NCI-H1092 treated with DMSO at 0.1 percent for 48 hours (cell line): ENCODE measurements around the gene KCNK6.
"Not testable (repeated sequence)": the region's sequence is repeated elsewhere in the genome, so short reads cannot be mapped to it uniquely, and the experiment has no call there.

Experiments
- DNase-seq: peaks from one replicate; lab custom pipeline; 2025; lab: John Stamatoyannopoulos, UW

Gene KCNK6

DNA sequence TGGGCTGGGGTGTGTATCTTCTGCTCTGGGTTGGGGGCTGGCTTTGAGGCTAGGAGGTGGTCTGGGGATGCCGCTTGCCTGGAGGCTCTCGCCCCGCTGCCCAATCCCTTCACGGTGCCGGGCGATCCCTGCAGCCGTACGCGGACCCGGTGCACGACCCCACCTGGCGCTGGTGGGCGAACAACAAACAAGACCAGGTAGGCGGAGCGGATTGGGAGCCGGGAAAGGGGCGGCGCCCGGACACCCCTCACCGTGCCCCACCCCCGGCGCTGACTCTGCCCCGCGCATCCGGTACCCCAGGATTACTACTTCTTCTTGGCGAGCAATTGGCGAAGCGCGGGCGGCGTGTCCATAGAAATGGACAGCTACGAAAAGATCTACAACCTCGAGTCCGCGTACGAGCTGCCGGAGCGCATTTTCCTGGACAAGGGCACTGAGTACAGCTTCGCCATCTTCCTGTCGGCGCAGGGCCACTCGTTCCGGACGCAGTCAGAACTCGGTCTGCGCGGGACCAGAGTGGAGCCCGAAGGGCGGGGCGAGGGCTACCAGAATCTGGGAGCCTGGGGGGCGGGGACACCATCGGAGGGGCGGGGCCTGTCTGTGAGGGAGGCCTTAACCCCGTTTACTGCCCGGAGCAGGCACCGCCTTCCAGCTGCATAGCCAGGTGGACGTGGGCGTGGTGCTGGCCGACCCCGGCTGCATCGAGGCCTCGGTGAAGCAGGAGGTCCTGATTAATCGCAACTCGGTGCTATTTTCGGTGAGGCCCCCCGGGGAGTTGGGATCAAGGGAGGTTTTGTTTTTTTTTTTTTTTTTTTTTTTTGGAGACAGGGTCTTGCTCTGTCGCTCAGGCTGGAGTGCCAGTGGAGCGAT, 42.7 kb downstream of the KCNK6 start:
- no peak for DNase-seq

DNA sequence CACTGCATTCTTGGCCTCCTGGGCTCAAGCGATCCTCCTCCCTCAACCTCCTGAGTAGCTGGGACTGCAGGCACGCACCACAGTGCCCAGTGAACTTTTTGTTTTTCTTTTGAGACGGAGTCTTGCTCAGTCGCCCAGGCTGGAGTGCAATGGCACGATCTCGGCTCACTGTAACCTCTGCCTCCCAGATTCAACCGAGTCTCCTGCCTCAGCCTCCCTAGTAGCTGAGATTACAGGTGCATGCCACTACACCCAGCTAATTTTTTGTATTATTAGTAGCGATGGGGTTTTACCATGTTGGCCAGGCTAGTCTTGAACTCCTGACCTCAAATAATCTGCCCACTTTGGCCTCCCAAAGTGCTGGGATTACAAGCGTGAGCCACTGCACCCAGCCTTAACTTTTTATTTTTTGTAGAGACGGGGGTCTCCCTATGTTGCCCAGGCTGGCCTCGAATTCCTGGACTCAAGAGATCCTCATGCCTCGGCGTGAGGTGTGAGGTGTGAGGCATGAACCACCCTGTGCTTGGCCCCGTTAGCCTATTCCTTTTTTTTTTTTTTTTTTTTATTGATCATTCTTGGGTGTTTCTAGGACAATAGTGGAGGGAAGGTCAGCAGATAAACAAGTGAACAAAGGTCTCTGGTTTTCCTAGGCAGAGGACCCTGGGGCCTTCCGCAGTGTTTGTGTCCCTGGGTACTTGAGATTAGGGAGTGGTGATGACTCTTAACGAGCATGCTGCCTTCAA, 43.5 kb downstream of the KCNK6 start:
- DNase-seq, result not testable (repeated sequence)

DNA sequence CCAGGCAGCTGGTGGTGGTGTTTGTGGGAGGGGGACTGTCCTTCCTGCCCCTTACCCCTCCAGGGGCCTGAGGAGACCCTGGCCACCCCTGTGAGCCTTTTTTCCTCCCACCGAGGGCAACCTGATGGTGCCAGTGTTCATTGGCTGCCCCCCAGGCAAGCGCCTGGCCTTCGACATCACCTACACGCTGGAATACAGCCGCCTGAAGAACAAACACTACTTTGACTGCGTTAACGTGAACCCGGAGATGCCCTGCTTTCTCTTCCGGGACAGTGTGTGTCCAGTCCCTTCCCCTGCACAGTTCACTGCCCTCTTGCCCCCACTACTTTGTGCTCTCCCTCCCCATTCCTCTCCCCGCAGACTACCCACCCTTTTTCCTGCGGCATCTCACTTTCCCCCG, 47.4 kb downstream of the KCNK6 start:
- DNase-seq, result no peak

DNA sequence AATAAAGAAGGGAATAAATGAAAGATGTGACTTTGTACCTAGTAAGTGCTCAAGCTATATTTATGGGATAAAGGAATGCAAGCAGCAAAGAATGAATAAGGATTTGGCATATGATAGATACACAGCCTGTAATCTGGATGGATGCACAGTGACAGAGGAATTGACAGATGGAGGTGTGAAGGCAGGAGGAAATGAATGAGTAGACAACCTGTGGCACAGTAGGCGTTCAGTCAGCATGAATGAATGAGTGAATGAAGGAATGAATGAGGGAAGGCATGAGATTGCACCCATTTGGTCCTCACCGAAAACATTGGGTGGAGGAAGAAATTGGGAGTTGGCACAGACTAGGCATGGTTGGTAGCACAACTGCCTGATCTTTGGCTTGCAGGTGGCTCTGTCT, 49.9 kb downstream of the KCNK6 start:
- no peak for DNase-seq

DNA sequence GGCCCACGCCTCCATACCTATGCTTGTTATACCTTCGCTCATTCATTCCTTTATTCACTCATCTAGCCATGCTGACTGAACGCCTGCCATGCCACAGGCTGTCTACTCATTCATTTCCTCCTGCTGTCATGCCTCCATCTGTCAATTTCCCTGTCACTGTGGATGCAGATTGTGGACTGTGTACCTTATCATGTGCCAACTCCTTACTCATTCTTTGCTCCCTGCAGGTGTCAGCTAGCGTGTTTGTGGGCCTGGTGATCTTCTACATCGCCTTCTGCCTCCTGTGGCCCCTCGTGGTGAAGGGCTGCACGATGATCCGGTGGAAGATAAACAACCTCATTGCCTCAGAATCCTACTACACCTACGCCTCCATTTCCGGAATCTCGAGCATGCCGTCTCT, 50.7 kb downstream of the KCNK6 start:
- no peak for DNase-seq

GRCh38 chr19:38371081-38371480, 51.4 kb downstream of the KCNK6 start:
- DNase-seq, result no peak

GRCh38 chr19:38373907-38374331, 54.3 kb downstream of the KCNK6 start:
- no peak for DNase-seq

GRCh38 chr19:38374332-38375097, 54.9 kb downstream of the KCNK6 start, which contains the start of gene PSMD8:
TSS of gene PSMD8 (plus strand) at chr19:38374571. CDS start at chr19:38374602, 31 bp downstream.
- DNase-seq, result peak; percentile 97

DNA sequence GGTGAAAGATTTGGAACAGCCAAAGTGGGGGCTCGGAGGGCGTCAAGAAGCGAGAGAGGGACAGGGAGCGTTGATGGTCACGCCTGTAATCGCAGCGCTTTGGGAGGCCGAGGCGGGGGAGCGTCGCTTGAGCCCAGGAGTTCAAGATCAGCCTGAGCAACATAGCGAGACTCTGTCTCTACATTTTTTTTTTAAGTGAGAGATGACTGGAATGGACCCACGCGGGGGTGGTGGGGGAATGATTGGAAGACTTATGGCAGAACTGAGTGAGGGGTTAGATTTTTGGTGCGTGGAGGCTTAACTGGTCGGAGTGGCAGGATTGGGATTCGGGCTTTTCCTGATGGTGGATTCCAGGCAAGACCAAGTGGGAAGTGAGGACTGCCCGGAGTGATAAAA, 55.5 kb downstream of the KCNK6 start:
- DNase-seq, result no peak

GRCh38 chr19:38375748-38376147, 56.1 kb downstream of the KCNK6 start:
- DNase-seq, result no peak

- no peak for DNase-seq
Observed at GRCh38 chr19:38376576-38376975, 56.9 kb downstream of the KCNK6 start.

DNA sequence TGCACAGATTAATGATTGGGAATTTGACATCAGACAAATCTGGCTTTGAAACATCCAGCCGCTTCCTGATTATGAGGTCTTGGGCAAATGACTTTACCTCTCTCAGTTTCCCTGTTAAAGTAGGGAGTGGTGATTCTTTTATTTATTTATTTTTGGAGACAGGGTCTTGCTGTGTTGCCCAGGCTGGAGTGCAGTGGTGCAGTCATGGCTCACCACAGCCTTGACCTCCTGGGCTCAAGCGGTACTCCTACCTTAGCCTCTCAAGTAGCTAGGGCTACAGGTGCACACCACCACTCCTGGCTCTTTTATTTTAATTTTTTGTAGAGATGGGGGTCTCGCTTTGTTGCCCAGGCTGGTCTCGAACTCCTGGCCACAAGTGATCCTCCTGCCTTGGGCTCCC, 57.4 kb downstream of the KCNK6 start:
- DNase-seq, result no peak

DNA sequence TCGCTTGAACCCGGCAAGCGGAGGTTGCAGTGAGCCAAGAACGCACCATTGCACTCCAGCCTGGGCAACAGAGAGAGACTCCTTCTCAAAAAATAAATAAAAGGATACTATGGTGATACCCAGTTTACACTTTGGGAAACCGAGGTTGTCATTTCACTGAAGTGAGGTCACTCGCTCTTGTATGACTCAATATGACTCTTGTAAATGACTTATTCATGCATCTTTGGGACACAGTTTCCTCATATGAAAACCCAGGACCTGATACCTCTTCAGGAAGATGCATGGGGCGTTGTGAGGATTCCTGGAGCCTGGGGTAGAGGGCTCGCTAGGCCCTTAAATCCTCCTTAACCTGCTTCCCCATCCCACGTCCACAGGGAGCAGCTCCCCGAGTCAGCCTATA, 59.2 kb downstream of the KCNK6 start:
- DNase-seq, result no peak

DNA sequence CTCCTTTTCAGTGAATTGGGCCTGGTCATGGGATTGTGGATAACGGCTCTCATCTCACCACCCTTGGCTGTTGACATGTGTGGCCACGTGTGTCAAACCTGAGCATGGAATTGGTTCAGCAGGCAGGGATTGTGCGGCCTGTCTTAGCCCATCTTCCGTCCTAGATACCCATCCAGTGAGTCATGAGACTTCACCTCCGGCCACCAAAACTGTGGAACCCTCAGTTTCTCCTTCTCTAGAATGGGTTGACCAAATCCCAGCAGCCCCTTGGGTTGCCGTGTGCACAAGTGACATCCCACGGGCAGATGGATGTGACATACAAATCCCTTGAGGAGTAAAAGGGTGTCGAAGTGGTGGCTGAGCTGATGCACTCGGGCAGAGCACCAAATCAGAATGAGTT, 61.5 kb downstream of the KCNK6 start:
- DNase-seq, result no peak
